NCI-H226 (cell line): ENCODE data around the gene ENPP5.

Source experiments
- DNase-seq: peaks from one replicate; pipeline ENCODE4 v3.0.0-alpha.2; 2015

The ENPP5 gene

GRCh38 chr6:46170357-46171289 lies at the start of gene ENPP5:
Gene ENPP5, minus strand, starts transcription at chr6:46170980. Its CDS starts 2,718 bp downstream, at chr6:46168262.
- DNase-seq: peak; percentile 54

- no peak for DNase-seq
Observed at GRCh38 chr6:46219661-46220060, 48.9 kb upstream of the ENPP5 start.

- DNase-seq: no peak
Observed at GRCh38 chr6:46218457-46218856, 47.7 kb upstream of the ENPP5 start.

GRCh38 chr6:46217671-46218131 lies 46.9 kb upstream of the ENPP5 start:
- no peak for DNase-seq

GRCh38 chr6:46216879-46217278 lies 46.1 kb upstream of the ENPP5 start:
- no peak for DNase-seq

- no peak for DNase-seq
Observed at GRCh38 chr6:46215777-46216176, 45.0 kb upstream of the ENPP5 start.

GRCh38 chr6:46215213-46215612 lies 44.4 kb upstream of the ENPP5 start:
- DNase-seq: no peak

GRCh38 chr6:46211917-46212316 lies 41.1 kb upstream of the ENPP5 start:
- no peak for DNase-seq

- no peak for DNase-seq
Observed at GRCh38 chr6:46210294-46210693, 39.5 kb upstream of the ENPP5 start.

GRCh38 chr6:46208303-46208702 lies 37.5 kb upstream of the ENPP5 start:
- no peak for DNase-seq

- DNase-seq: no peak
Observed at GRCh38 chr6:46207174-46207573, 36.4 kb upstream of the ENPP5 start.

GRCh38 chr6:46204880-46205650 lies 34.3 kb upstream of the ENPP5 start:
- no peak for DNase-seq

GRCh38 chr6:46203391-46204177 lies 32.8 kb upstream of the ENPP5 start:
- no peak for DNase-seq

- no peak for DNase-seq
Observed at GRCh38 chr6:46201702-46202101, 30.9 kb upstream of the ENPP5 start.

GRCh38 chr6:46199387-46199786 lies 28.6 kb upstream of the ENPP5 start:
- DNase-seq: peak; percentile 36

GRCh38 chr6:46191961-46192360 lies 21.2 kb upstream of the ENPP5 start:
- peak; percentile 42 for DNase-seq

GRCh38 chr6:46190889-46191288 lies 20.1 kb upstream of the ENPP5 start:
- DNase-seq: no peak

GRCh38 chr6:46189726-46190125 lies 18.9 kb upstream of the ENPP5 start:
- DNase-seq: no peak

- no peak for DNase-seq
Observed at GRCh38 chr6:46186583-46186982, 15.8 kb upstream of the ENPP5 start.

- peak; percentile 78 for DNase-seq
Observed at GRCh38 chr6:46184114-46184513, 13.3 kb upstream of the ENPP5 start.

GRCh38 chr6:46175976-46176375 lies 5.2 kb upstream of the ENPP5 start:
- DNase-seq: no peak

GRCh38 chr6:46175446-46175845 lies 4.7 kb upstream of the ENPP5 start:
- DNase-seq: no peak

GRCh38 chr6:46174904-46175303 lies 4.1 kb upstream of the ENPP5 start:
- no peak for DNase-seq
